Stimulated activated CD8-positive, alpha-beta memory T cell treated with anti-CD3 and anti-CD28 coated beads, Interleukin-12 subunit alpha, Interleukin-12 subunit beta, amount 100 ng/mL, for 1 hour (primary cell): ENCODE data around the gene DNAH6.

Experiments used
- DNase-seq: peaks from one replicate; pipeline ENCODE4 v3.0.0-alpha.2; 2020; ENCODE audit warnings: low read depth

Gene DNAH6

GRCh38 chr2:84800194-84800805 lies 284.0 kb downstream of the DNAH6 start:
- no peak for DNase-seq

GRCh38 chr2:84801811-84802210 lies 285.5 kb downstream of the DNAH6 start:
- no peak for DNase-seq

DNA sequence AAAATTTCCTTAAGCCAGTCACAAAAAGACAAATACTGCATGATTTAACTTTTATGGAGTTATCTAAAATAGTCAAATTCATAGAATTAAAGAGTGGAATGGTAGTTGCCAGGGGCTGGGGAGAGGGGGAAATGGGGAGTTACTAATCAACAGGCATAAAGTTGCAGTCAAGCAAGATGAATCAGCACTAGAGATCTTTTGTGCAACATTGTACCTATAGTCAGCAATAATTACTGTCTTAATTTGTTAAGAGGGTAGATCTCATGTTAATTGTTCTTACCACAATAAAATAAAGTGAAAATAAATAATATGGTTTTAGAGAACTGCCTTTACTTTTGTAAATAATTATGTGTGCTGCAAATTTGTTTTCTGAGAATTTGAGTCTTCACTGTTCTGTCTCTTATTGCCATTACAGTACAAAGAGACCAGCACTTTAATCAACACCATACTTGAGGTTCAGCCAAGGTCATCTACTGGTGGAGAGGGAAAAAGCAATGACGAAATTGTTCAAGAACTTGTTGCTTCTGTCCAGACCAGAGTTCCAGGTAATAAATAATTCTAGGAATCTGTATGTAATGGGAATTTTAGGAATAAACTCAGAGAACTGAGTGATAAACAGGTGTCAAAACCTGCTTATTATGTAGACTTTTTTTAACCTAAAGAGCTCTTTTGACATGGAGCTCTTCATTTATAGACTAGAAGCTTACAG lies 289.1 kb downstream of the DNAH6 start:
- no peak for DNase-seq

- no peak for DNase-seq
Observed at GRCh38 chr2:84807063-84807485, 290.8 kb downstream of the DNAH6 start.

- DNase-seq = no peak
Observed at GRCh38 chr2:84808279-84808678, 292.0 kb downstream of the DNAH6 start.

DNA sequence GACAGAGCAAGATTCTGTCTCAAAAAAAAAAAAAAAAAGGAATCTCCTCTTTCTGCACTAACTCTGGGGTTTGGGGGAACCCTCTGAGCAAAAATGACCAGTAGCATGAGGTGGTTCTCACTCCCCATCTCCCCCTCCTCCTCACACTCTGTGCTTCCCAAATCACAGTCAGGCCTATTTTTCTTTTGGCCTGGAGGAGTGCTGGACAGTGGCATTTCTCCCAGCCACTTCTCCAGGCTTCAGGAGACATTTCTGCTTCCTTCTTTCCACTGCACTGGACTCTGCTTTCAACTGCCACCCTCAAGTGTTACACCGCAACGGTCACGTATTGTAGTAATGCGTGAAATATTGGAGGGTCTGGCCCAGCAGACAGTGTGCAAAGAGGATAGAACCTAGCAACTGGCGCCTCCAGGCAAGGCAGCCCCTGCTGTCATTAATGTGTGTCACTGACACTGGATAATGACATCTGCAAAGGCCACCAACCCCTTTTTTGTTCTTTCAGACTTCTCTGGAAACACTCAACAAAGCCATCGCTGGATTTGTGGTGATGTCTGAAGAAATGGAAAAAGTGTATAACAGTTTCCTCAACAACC lies 295.6 kb downstream of the DNAH6 start:
- no peak for DNase-seq

GRCh38 chr2:84815146-84815545 lies 298.8 kb downstream of the DNAH6 start:
- no peak for DNase-seq

- DNase-seq = no peak
Observed at GRCh38 chr2:84816426-84817026, 300.2 kb downstream of the DNAH6 start.

DNA sequence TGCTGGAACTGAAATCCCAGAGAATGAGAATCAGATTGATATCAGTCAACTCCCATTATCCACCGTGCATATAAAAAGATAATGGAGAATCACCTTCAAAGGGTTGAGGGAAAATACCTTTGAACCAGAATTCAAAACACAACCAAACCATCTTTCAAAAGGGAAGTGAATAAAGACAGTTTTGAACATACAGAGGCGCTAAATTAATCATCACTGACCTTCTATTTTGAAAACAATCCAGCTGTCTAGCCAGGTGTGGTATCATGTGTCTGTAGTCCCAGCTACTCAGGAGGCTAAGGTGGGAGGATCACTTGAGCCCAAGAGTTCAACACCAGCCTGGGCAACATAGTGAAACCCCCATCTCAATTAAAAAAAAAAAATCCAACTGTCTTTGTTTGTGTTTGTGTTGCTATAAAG lies 300.9 kb downstream of the DNAH6 start:
- no peak for DNase-seq

GRCh38 chr2:84821806-84822205 lies 305.5 kb downstream of the DNAH6 start:
- DNase-seq = no peak

GRCh38 chr2:84823229-84823628 lies 306.9 kb downstream of the DNAH6 start:
- no peak for DNase-seq

- no peak for DNase-seq
Observed at GRCh38 chr2:84823788-84824187, 307.5 kb downstream of the DNAH6 start.

DNA sequence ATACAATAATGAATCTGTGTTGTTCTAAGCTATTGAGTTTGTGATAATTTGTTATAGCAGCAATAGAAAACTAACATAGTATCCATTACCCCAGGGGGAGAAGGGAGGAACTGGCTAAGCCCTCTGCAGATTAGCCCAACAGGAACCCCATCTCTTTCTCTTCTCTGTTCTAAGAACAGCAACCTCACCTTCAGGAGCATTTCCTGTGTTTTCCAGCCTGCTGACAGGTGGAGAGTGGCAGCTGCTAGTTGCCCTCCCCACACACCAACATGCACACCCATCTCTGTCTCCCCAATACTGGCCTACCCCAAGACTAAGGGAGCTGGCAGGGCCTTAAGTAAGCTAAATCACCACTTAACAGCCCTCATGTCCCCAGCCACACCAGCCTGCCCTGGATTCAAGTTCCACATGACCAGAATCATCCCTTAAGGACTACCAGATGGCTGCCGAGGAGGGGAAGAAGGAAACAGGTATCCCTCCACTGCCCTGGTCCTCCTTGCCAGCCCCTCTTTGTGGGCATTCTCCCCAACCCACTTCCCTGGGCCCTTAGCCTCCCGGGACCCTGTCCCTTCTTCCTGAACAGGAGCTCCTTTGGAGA lies 311.8 kb downstream of the DNAH6 start:
- DNase-seq = no peak

DNA sequence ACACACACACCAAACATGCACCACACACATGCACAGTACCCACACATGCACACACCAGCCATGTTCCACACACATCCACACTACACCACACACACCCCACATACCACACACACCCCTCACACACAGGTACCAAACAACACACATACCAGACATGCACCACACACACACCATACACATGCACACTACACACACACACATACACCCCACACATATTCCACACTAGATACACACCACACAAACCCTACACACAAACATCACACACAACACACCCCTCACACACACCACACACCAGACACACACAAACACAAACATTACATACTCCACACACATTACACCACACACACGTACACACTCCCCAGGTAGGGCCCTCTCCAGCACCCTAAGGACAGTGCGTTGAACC lies 313.4 kb downstream of the DNAH6 start:
- no peak for DNase-seq

- no peak for DNase-seq
Observed at GRCh38 chr2:84830095-84830494, 313.8 kb downstream of the DNAH6 start.

DNA sequence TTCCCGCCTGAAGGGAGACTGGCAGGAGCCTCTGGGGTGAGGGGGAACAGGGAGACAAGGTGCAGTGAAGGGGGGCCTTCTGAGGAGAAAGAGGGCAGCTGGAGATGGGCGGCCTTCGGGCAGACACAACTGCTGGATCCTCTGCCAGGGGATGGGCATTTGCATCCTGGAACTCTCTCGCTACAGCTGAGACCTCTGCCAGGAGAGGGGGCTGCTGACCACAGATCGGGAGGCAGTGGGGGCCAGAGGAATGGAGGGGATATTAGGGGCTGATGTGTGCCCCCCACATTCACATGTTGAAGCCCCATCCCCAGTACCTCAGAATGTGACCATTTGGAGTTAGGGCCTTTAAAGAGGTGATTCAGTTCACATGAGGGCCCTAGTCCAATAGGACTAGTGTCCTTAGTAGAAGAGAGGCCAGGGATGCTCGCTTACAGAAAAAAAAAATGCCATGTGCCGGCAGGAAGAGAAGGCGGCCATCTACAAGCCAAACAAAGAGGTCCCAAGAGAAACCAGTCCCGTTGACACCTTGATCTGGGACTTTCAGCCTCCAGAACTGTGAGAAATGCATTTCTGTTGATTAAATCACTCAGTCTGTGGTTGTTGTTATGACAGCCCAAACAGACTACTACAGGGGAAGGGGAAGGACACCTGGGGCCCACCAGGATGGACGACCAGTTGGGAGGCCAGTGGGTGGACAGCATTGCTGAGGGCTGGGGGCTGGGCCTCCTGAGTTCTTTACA lies 314.6 kb downstream of the DNAH6 start:
- DNase-seq = no peak

- no peak for DNase-seq
Observed at GRCh38 chr2:84832772-84833461, 316.6 kb downstream of the DNAH6 start.

DNA sequence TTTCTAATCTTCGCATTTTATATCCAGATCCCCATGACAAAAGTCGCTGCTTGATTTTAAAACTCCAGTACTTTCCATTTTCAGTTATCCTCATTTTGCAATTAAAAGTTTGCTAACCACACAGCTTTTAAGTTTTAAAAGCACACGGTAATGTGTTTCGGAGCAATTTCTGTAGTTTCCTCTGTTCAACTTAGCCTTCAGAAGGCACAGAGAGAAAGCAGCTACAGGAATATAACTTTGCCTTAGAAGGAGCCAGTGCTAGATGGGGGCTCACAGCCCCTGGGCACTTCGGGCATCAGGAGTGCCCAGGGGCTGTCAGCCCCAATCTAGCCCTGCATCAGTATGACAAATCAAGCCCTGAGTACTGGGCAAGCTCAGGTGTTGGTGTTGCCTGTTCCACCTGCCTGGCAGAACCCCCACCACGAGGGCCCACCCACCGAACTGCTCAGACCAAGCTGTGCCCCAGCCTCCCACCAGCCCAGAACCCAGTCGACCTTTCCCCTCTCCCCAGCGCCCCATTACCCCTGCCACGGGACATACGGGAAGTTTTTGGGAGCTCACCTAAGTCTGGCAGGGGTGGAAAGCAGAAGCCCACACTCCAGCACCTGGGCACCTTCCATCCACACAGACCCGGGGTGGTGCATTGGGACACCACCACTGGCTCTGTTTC lies 317.3 kb downstream of the DNAH6 start:
- no peak for DNase-seq

DNA sequence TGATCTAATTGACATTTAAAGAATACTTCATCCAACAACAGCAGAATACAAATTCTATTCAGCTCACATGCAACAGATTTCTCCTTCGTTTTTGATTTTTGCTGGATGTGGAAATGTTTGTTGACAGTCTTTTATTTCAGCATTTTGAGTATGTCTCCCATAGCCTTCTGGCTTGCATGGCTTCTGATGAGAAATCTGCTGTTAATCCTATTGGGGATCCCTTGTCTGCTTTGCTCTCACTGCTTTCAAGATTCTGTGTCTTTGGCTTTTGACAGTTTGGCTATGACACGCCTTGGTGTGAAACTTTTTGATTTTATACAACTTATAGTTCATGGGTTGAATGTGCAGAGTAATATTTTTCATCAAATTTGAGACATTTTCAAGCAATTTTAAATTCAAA lies 319.9 kb downstream of the DNAH6 start:
- no peak for DNase-seq

DNA sequence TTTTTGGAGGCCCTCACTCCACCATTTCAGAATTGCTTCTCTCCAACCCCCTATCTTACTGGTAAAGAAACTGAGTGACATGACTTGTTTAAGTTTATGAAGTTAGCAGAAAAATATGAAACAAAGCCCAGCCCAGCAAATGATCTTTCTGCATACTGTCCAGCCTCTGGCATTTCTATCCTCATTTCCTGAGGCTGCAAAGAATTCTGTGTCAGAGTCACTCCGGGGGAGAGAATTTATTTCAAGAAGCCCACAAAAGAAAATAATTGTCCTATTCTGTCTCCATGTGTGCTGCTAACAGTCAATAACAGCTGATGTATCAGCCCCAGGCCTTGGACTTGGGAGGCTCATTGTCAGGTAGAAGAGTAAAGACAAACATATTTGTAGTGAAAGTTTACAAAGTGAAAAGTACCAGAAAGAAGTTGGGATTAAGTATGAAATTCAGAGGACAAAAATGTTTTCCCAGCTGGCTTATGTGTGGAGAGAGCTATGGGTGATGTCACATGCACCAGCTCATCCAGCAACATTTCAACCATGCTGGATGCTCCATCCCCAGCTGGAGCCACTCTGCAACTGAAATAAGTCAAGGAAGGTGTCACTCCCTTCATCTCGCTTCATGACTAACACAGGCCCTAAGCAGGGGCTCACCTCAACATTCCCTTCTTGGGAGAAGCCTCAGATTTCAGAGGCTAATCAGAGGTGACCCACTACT lies 322.3 kb downstream of the DNAH6 start:
- no peak for DNase-seq
